WERI-Rb-1 (cell line): ENCODE data around the gene TRPC5OS.

ENCODE experiments used
- DNase-seq: peaks from one replicate; pipeline ENCODE4 v3.0.0-alpha.2; 2020
- H3K27ac ChIP-seq: fragments of 250-450 bp; sonication (Bioruptor Pico); 2 replicates; pipeline ENCODE4 v1.5.1; 2020; ENCODE audit warnings: mild to moderate bottlenecking, moderate library complexity
- H3K27me3 ChIP-seq: fragments of 250-450 bp; sonication (Bioruptor Pico); 2 replicates; pipeline ENCODE4 v1.5.1; 2021; ENCODE audit warnings: mild to moderate bottlenecking, low read depth, moderate library complexity; ENCODE audit not compliant: insufficient read depth, severe bottlenecking
- H3K36me3 ChIP-seq: fragments of 250-450 bp; sonication (Bioruptor Pico); 2 replicates; pipeline ENCODE4 v1.5.1; 2020; ENCODE audit warnings: mild to moderate bottlenecking, moderate library complexity
- H3K4me3 ChIP-seq: 2 replicates; pipeline ENCODE4 v1.5.1; 2011; ENCODE audit warnings: low read depth, mild to moderate bottlenecking, control low read depth, low read length
- H3K9me3 ChIP-seq: fragments of 250-450 bp; sonication (Bioruptor Pico); 2 replicates; pipeline ENCODE4 v1.5.1; 2021; ENCODE audit warnings: mild to moderate bottlenecking, moderate library complexity; ENCODE audit not compliant: severe bottlenecking
- CTCF ChIP-seq: IDR thresholded peaks from 2 replicates; pipeline ENCODE4 v1.5.1; 2011; ENCODE audit warnings: low read depth, mild to moderate bottlenecking, control low read depth, inconsistent platforms, low read length

Gene TRPC5OS

GRCh38 chrX:111877681-111878080 lies 1.7 kb downstream of the TRPC5OS start:
- no peak for TF ChIP-seq CTCF
- Histone ChIP-seq H3K4me3 (no peak overlapping the region), H3K27me3 (no peaks in the 10 kb centered on the region), H3K27ac (peak overlapping the region; percentile 78), H3K36me3 (no peaks in the 10 kb centered on the region), H3K9me3 (peaks cover 3% of the 10 kb centered on the region)
- no peak for DNase-seq

- H3K27me3 ChIP-seq = no peaks in the 10 kb centered on the region
- H3K4me3 ChIP-seq = no peak overlapping the region
- TF ChIP-seq CTCF = no peak
- no peaks in the 10 kb centered on the region for H3K36me3 ChIP-seq
- DNase-seq = no peak
- no peaks in the 10 kb centered on the region for H3K9me3 ChIP-seq
- peak overlapping the region; percentile 68 for H3K27ac ChIP-seq
Observed at GRCh38 chrX:111880735-111881134, 4.8 kb downstream of the TRPC5OS start.

GRCh38 chrX:111881715-111882114 lies 5.7 kb downstream of the TRPC5OS start:
- Histone ChIP-seq H3K4me3 (no peak overlapping the region), H3K27ac (no peak overlapping the region; the same call in 1 of the 2 replicates), H3K36me3 (no peaks in the 10 kb centered on the region), H3K27me3 (no peaks in the 10 kb centered on the region), H3K9me3 (peaks cover 2% of the 10 kb centered on the region)
- DNase-seq = no peak
- no peak for TF ChIP-seq CTCF

- H3K27ac ChIP-seq = no peak overlapping the region
- H3K36me3 ChIP-seq = no peaks in the 10 kb centered on the region
- no peak overlapping the region for H3K4me3 ChIP-seq
- peaks cover 5% of the 10 kb centered on the region for H3K27me3 ChIP-seq
- TF ChIP-seq CTCF = no peak
- DNase-seq = no peak
- H3K9me3 ChIP-seq = peaks cover 7% of the 10 kb centered on the region
Observed at GRCh38 chrX:111886678-111887077, 10.7 kb downstream of the TRPC5OS start.

- Histone ChIP-seq H3K4me3 (no peak overlapping the region), H3K27me3 (peaks cover 5% of the 10 kb centered on the region), H3K27ac (no peak overlapping the region), H3K36me3 (no peaks in the 10 kb centered on the region), H3K9me3 (peaks cover 7% of the 10 kb centered on the region)
- TF ChIP-seq CTCF = no peak
- DNase-seq = no peak
Observed at GRCh38 chrX:111888600-111888999, 12.6 kb downstream of the TRPC5OS start.

- H3K27me3 ChIP-seq = peaks cover 5% of the 10 kb centered on the region
- no peak for DNase-seq
Observed at GRCh38 chrX:111892375-111892774, 16.4 kb downstream of the TRPC5OS start.

More at GRCh38 chrX:111892375-111892774, 16.4 kb downstream of the TRPC5OS start:
- Histone ChIP-seq H3K9me3 (peaks cover 4% of the 10 kb centered on the region), H3K27ac (no peak overlapping the region), H3K4me3 (no peak overlapping the region), H3K36me3 (no peaks in the 10 kb centered on the region)
- no peak for TF ChIP-seq CTCF
